Hippocampal formation (tissue), 2 donors: ENCODE measurements around the gene RRP9.

Experiments
- DNase-seq, 2 donors: peaks; one replicate each; lab custom pipeline; 2025; lab: John Stamatoyannopoulos, UW

The RRP9 gene

DNA sequence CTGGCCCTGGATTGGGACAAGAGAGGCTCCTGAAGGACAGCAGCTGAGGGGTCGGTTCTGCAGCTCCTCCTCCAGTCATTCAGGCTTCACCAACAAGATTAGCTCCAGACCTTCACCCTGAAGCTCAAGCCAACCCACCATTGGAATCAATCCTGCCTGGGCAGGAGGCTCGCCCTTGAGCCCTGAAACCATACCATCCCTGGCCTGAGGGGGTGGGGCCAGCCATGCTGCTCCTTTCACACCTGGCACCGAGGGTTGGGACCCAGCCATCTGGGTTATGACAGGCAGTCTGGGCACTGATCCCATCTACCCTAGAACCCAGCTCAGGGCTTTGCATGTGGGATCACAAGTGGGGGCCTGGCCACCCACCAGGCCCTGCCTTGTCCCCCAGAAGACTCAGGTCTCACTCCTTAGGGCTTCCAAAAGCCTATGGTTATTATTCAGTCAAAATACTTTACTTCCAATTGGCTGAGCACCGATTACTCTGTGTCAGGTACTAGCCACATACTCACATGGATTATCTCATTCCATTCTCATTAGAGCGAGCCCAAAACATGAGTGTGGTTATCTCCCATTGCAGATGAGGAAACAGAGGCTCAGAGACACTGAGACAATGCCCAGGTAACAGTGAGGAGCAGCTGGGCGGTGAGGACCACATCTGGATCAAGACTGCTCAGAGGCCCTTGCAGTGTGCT lies 29.0 kb upstream of the RRP9 start:
- DNase-seq: no peak

DNA sequence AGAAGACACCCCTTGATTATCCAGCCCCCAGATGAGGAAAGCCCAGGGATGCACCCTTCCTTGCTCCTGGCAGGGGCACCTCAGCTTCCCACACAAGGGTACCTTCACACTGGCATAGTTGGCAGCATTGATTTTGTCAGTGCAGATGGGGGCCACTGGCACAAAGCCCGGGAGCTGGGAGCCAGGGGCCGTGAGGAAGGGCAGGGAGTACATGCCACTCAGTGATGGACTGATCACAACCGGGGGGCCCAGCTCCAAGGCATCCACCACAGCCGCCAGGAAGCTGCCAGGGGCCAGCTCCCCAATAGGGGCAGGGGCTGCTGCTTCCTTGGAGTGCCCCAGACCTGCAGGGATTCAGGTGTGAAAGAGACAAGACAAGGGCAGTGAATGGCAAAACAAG lies 28.1 kb upstream of the RRP9 start:
- DNase-seq: no peak

DNA sequence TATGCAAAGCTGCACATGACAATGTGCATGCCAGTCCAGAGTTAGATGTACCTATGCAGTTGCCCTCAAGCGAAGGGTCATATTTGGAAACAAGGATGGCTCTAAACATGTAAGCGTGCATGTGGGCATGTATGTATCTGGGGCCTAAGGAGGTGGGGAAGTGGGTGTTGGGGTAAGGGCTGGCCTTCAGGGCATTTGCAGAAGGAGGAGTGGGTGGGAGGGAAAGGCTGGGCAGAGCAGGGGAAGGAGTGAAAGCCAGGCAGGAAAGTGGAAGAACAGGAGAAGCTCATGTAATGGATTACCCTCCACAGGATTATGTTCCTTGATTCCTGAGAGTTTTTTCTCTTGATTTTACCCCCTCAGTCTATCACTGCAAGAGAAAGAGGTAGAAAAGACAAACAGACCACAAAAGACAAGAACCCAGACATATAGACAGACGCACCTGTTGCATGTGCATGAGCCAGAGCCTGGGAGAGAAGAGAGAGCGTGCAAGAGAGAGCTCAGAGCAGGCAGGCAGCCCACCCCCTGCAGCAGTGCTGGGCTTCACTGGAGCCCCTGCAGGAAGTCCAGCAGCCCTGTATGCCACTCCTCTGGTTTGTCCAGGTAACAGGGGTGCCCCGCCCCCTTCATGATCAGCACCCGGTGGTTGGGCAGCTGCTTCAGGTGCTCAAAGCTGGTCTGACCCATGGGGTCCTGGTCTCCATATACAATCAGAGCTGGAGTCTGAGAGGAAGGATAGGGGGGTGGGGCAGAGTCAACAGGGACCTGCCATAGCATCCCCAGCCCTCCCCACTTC lies 27.4 kb upstream of the RRP9 start:
- DNase-seq: no peak

DNA sequence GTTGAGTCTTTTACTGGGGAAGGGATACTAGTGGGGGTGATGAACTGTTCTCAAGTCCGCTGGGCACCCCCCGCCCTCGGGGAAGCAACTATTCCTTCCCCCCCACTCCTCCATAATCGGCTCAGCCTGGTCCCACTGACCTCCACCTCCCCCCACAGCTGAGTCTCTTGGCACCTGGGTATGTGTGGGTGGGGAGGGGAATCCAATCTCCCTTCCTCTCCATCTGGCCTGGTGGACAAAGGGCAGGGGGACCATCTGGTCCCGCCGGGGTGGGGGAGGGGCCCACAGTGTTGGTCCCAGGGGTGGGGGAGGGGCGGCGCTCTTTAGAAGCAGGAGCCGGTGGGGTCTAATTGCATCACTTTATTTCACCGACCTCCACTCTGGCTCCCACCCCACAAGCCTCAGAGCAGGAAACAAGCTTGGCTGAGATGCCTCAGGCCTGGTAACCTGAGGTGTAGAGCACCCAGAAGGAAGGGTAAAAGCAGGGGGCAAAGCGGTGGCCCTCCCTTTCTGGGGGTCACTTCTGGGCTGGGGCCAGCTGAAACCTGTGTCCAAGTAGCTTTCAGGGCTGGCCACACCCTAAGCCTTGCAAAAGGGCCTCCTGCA lies 26.6 kb upstream of the RRP9 start:
- no peak for DNase-seq

DNA sequence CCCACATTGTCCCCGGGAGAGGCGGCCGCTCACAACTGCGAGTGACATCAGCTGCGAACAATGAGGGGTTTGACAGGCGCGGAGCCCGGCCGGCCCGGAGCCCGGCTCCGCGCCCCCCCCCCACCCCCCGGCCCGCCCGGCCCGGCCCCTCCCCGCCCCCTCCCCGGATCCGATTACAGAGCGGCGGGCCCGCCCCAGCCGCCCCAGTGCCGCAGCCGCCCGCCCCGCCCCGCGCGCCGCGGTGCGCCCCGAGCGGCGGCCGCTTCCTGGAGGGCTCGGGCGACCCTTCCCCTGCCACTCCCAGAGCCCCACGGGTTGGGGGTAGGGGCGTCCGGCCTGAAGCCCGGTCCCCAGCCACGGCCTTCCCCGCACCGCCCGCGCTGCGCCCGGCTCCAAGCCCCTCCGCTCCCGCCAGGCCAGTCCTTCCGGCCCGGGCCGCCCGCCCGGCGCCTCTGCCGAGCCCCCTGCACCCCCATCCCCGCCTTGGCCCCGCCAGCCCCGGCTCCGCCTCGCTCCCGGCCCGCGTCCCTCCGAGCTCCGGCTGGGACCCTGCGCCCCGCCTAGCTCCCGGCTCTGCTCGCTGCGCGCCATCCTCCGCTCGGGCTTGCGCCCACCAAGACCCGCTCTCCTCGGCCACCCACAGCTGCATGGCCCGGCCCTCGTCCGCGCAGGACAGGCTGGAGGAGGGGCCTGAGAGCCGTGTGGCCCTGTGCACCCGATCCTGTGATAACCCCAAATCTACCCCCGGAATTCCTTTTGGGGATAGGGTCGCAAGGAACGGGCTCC lies 25.9 kb upstream of the RRP9 start, which contains the start of gene PCBP4:
Gene PCBP4 (minus strand): TSS at position 71 of the 786 bp plus-strand sequence. CDS start 6,214 bp downstream, outside the sequence.
- DNase-seq: peak; percentile 79 to 84

DNA sequence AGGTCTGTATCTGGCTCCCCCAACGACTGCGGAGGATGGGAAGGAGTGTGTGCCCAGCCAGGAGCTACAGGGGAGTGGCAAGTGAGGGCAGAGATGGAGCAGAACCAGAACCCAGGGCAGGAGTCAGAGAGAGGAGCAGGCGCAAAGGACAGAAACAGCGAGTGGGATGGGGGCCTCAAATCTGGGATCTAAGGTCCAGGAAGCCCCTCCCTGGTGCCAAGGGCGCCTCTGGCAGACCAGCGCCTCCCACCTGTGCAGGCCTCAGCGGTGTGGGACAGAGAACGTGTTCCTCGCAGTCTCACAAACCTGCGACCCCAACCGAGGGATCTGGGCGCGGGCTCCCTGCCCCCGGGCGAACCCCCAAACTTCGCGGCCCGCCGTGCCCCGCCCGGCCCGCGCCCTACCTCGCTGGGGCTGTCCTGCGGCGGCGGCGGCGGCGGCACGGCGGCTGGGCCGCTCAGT lies 25.2 kb upstream of the RRP9 start:
- DNase-seq: no peak

DNA sequence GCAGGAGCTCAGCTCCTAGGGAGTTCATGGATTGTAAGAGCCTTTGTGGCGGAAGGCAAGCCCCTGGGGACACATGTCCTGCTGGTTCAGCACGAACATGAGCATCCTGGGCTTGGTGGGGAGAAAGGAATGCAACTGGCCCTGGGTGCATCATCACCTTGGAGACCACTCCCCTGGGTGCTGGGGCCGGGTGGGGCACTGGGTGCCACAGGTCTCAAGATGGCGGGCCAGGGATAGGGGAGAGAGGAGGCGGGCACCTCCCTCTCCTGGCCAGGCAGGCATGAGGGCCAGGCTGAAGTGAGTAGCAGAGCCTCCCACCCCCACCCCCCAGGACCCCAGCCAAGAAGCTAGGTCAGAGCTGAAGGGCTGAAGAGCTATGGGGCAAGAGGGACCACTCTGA lies 24.8 kb upstream of the RRP9 start:
- peak in 1 of 2 donors; percentile 53 for DNase-seq

DNA sequence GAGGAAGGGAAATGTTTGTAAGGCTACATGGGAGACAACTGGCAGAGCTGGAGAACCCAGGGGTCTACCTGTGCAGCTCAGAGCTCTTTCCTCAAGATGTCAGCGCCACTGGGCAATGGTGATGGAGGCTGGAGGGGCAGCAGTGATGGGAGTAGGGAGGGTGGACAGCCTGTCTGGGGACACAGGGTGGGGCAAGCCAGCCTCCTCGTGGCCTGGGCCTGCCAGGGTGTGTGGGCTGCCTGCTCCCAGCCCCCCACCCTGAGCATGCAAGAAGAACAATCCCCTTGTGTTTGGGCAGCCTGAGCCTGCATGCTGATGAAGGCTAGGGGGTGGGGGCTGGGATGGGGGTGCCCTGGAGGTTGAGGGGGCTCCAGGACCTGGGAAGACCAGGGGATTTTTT lies 24.3 kb upstream of the RRP9 start:
- peak; percentile 72 to 73 for DNase-seq

DNA sequence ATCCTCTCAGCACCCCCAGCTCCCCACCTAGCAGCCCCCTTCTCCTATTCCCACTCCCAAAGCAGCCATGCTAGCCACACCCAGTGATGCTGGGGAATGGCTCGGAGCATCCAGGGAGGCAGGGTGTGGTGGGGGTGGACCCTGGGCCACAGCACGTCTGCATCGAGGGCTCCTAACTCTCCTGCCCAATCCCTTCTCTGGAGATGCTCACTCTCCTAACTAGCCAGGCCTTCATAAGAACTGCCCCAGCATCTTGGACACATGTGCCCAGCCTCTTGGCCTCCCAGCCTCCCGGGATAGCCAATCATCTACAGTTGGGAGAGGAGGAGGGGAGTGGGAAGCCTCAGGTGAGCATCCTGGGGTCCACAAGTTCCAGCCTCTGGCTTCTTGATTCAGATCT lies 22.8 kb upstream of the RRP9 start:
- no peak for DNase-seq

DNA sequence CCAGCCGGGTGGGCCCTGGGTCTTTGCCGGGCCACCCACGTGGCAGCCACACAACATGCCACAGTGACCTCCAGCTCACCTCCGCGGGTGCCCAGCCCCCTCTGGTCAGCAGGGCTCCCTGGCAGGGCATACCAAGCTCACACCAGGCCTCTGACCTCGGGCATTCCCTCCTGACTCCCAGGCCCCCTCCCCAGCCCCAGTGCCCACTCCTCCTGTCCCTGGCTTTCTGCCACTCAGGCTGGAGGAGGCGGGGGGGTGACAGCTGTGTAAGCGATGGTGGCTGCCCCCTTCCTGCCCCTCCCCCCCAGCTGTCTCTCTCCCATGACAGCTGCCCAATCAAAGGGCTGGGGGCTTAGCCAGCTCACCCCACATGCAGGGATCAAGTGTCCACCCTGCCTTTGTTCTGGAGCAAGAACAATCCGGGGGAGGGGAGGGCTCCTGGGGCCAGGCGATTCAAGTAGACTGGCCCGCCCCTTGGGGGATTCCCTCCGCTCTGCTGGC lies 22.3 kb upstream of the RRP9 start:
- peak; percentile 33 to 39 for DNase-seq

DNA sequence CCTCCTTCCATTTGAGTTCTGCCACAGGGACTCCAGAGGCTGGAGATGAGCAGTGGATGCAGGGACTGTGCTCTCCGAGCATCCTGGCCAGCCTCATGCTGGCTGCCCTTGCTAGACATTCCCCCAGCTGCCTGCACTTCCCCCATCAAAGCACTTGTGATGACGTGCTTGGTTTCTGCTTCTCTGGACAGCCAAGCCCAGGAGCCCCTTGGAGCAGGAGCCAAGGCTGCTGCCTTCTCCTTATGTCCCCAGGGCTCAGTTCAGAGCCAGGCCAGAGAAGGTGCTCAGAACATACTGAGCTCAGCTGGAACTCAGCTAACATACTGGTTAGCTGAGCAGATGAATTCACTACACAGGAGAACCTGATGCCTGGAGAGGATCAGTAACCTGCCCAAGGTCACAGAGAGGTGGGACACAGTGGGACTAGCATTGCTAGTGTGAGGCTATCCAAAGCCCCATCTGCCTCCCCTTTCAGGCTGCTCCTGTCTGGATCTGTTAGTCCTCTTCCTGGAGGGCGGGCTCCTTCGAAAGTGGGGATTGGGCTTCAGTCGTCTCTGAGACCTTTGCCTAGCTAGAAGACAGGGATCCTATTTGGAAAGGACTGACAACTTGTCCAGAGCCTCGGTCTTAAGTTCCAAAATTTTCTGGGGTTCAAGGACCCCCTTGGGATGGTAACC lies 21.3 kb upstream of the RRP9 start:
- peak in 1 of 2 donors; percentile 42 for DNase-seq

DNA sequence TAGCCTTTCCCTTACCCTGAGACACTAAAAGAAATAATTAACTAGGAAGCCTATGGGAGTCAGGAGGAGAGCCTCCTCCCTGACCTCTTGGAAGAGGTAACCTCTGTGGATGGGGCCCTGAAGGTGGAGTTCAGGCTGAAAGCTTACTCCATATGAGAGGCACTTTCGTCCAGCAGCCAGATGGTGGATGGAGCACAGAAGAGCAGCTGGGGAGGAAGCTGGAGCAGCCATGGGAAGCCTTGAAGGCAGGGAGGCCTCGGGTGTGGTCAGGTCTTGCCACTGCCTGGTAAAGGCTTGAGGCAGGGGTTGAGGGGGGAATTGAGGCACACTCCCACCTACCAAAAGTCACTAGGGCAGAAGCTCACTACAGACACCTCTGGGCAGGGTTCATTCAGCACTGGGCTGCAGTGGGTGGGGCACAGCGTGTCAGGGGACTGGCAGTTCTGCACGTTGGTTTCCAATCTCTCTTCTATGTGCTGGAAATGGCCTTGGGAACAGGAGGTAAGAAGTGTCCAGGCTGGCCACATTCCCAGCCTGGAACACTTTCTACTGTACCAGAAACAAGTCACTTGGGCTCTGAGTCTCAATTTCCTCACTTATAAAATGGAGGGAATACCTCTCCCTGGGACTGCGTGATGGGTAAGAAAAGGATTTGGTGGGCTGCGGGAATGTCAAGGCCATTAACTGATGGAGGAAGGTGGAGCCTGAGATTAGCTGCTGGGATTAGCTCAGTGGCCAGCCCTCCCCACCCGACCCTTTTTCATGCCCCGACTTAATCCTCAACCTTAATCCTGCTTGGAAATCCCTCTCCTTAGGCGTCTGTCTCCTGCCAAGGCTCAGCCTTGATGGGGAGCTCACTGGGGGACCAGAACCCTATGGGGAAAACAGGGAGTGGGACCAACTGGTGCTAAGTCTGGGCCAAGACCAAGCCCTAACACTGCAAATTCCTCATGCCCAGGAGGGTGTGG lies 20.2 kb upstream of the RRP9 start:
- no peak for DNase-seq

DNA sequence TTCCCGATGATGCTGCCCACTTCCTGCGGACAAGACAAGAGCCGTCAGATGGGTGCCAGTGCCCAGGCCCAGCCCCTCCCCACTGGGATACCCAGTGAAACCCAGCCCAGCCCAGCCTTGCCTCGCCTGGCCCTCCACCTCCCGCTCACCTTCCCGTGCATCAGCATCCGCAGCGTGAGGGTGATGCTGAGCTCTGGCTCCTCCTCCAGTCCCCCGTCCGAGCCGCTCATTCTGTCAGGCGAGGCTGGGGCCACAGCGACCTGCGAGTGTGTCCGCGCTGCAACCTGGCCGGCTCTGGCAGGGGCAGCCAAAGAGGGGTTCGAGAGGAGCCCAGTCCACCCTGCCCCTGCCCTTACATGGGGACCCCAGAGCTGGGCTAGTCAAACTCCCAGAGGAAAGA lies 19.3 kb upstream of the RRP9 start:
- no peak for DNase-seq

DNA sequence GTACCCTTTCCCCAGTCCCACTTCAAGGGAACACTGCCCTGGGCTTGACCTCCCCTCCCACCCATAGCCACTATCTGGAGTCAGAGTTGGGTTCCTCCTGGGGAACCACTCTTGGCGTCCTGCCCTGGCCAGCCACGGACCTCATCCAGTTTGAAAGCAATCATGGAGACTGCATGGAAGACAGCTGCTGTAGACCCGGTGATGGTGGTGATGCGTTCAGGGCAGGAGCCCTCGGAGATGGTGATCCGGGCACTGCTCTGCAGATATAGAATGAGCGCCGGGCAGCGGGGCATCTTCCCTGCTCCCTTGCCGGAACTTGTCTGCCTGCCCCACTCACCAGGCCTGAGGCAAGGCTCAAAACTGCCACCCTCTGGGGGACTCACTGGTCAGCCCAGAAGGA lies 18.7 kb upstream of the RRP9 start:
- DNase-seq: no peak

DNA sequence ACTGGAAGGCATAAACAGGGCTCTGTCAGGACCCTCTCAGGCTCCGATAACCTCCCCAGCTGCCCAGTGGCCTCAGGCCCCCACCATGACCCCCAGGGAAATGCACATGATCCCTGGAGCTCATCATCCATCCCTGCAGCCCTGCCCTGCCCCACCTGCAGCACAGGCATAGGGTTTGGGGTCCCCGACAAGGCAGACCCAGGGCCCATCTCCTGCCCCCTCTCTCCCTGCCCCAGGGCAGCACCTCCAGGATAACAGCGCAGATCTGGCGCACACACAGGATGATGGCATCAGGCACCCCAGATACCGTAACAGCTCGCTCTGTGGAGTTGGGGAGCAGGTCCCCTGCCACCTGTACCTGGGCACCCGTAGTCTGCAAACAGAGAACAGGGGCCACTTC lies 17.9 kb upstream of the RRP9 start:
- DNase-seq: no peak

DNA sequence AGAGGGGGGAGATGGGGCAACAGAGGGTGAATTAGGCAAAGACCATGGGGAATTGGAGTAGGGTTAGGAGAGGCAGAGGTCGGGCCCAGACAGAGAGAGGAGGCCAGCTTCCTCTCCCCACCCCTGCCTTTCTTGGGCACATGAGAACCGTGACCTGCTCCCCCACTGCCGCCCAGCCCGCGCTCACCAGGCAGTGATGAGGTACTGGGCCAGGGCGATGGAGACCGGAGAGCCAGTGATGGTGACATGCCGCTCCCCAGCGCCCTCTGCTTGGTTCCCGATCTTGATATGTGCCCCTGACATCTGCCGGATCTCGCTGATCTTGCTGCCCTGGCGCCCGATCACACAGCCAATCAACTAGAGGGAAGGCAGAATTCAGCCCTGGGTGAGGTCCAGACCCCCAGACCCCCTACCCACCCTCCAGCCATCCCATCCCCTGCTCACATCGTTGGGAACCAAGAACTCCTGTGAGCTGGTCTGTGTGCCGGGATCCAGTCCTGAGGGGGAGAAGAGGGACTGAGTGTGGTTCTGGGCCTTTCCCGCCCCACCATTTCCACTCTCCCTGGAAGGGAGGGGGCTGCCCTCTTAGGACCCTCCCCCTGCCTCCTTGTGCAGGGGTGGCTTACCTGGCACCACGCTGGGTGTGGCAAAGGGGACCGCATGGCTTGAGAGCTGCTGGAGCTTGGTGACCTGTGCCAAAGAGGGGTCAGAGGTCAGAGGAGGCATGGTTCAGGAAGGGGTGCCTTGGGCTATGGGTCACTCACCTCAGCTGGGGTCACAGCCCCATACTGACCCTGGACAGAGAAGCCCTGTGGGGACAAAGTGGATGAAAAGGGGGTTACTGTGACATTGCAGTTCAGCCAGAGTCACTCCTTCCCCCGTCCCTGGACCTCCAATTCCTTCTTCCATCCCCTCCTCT lies 17.2 kb upstream of the RRP9 start:
- no peak for DNase-seq

DNA sequence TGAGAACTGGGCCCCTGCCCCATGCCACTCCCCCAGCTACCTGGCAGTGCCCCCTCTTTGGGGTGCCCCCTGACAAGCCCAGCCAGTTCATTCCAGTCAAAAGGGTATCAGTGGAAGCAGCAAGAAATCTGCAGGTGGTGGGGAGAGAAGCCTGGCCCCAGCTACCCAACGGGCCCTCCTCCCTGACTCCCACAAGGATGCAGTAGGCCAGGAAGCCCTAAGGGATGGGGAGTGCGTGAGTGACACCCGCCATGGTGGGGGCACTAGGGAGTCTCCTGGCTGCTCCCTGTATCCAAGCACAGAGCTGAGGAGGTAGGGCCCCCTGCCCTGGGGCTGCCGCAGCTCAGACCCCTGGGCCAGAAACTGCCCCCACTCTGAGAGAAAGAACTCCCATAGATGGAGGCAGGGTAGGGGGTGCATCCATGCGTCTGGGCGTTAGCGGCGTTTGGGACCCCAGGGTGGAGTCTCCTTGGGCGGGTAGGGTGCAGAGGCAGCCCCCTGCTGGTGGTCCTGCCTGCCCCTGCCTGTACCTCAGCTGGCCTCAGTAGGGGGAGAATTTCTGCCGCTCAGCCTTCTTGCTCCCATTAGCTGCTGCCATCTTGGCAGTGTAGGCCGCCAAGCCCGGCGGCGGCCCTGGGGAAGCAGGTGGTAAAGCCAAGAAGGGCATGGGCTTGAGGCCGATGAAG lies 16.0 kb upstream of the RRP9 start:
- no peak for DNase-seq
